SK-N-SH treated with all-trans-retinoic acid at 6 μM for 48 hours (cell line): ENCODE results near the gene SLC6A6.

Experiments used
- ATAC-seq: fragments of 200-7000 bp; cut with Tn5 transposase; 3 replicates; pipeline ENCODE4 v1.9.1; 2020; ENCODE audit warnings: mild to moderate bottlenecking, moderate library complexity
- ARNTL ChIP-seq: fragments of 450-650 bp; formaldehyde crosslinking; IDR thresholded peaks from 2 replicates; pipeline ENCODE4 v1.5.0; 2020; ENCODE audit warnings: low read depth, mild to moderate bottlenecking, moderate library complexity, borderline replicate concordance
- BACH2 ChIP-seq: fragments of 250-450 bp; sonication (Bioruptor Pico); IDR thresholded peaks from 2 replicates; pipeline ENCODE4 v1.9.0; 2021; ENCODE audit warnings: mild to moderate bottlenecking, borderline replicate concordance
- CREB5 ChIP-seq: fragments of 250-450 bp; sonication (Bioruptor Pico); IDR thresholded peaks from 2 replicates; pipeline ENCODE4 v1.5.1; 2020; ENCODE audit warnings: low read depth, mild to moderate bottlenecking, moderate library complexity
- CSDC2 ChIP-seq: fragments of 250-450 bp; sonication (Bioruptor Pico); IDR thresholded peaks from 2 replicates; pipeline ENCODE4 v1.5.0; 2020; ENCODE audit warnings: mild to moderate bottlenecking, moderate library complexity
- ESRRG ChIP-seq: fragments of 250-450 bp; sonication (Bioruptor Pico); IDR thresholded peaks from 2 replicates; pipeline ENCODE4 v1.6.1; 2021; ENCODE audit warnings: mild to moderate bottlenecking
- GLIS3 ChIP-seq: fragments of 250-450 bp; sonication (Bioruptor Pico); IDR thresholded peaks from 2 replicates; pipeline ENCODE4 v1.5.0; 2020; ENCODE audit warnings: mild to moderate bottlenecking, moderate library complexity
- ISL1 ChIP-seq: fragments of 250-450 bp; sonication (Bioruptor Pico); IDR thresholded peaks from 2 replicates; pipeline ENCODE4 v2.1.2; 2022; ENCODE audit warnings: mild to moderate bottlenecking, moderate library complexity
- OSR1 ChIP-seq: fragments of 250-450 bp; sonication (Bioruptor Pico); IDR thresholded peaks from 2 replicates; pipeline ENCODE4 v1.8.0; 2022; ENCODE audit warnings: moderate library complexity, mild to moderate bottlenecking, inconsistent platforms
- PATZ1 ChIP-seq: fragments of 250-450 bp; sonication (Bioruptor Pico); IDR thresholded peaks from 2 replicates; pipeline ENCODE4 v1.8.0; 2020; ENCODE audit warnings: mild to moderate bottlenecking, moderate library complexity, borderline replicate concordance
- POU6F1 ChIP-seq: fragments of 250-450 bp; sonication (Bioruptor Pico); IDR thresholded peaks from 2 replicates; pipeline ENCODE4 v1.8.0; 2021; ENCODE audit warnings: low read depth, mild to moderate bottlenecking, moderate library complexity, borderline replicate concordance
- PPARA ChIP-seq: fragments of 250-450 bp; sonication (Bioruptor Pico); IDR thresholded peaks from 2 replicates; pipeline ENCODE4 v1.5.0; 2020; ENCODE audit warnings: mild to moderate bottlenecking, borderline replicate concordance
- RARB ChIP-seq: fragments of 250-450 bp; sonication (Bioruptor Pico); IDR thresholded peaks from 2 replicates; pipeline ENCODE4 v1.8.0; 2021; ENCODE audit warnings: mild to moderate bottlenecking, moderate library complexity
- SNAI2 ChIP-seq: fragments of 250-450 bp; sonication (Bioruptor Pico); IDR thresholded peaks from 2 replicates; pipeline ENCODE4 v1.5.0; 2020; ENCODE audit warnings: mild to moderate bottlenecking, moderate library complexity
- TCF4 ChIP-seq: fragments of 250-450 bp; sonication (Bioruptor Pico); IDR thresholded peaks from 2 replicates; pipeline ENCODE4 v1.8.0; 2021; ENCODE audit warnings: mild to moderate bottlenecking, moderate library complexity, borderline replicate concordance
- TOX ChIP-seq: fragments of 250-450 bp; sonication (Bioruptor Pico); IDR thresholded peaks from 2 replicates; pipeline ENCODE4 v1.8.0; 2021; ENCODE audit warnings: mild to moderate bottlenecking, moderate library complexity, borderline replicate concordance
- TSHZ2 ChIP-seq: fragments of 250-450 bp; sonication (Bioruptor Pico); IDR thresholded peaks from 2 replicates; pipeline ENCODE4 v1.5.0; 2020; ENCODE audit warnings: mild to moderate bottlenecking, moderate library complexity
- ZFP3 ChIP-seq: fragments of 250-450 bp; sonication (Bioruptor Pico); IDR thresholded peaks from 2 replicates; pipeline ENCODE4 v1.5.0; 2020; ENCODE audit warnings: mild to moderate bottlenecking, moderate library complexity
- ZNF565 ChIP-seq: fragments of 450-650 bp; formaldehyde crosslinking; conservative IDR thresholded peaks from 2 replicates; pipeline ENCODE4 v1.5.0; 2020; ENCODE audit warnings: low read depth, mild to moderate bottlenecking, moderate library complexity
- ZNF8 ChIP-seq: fragments of 450-650 bp; formaldehyde crosslinking; IDR thresholded peaks from 2 replicates; pipeline ENCODE4 v1.5.0; 2020; ENCODE audit warnings: mild to moderate bottlenecking, moderate library complexity

SLC6A6 gene

GRCh38 chr3:14481018-14481645 lies 78.7 kb downstream of the SLC6A6 start:
- TF ChIP-seq ESRRG (no peak), ISL1 (CRISPR knock-in tag) (no peak), POU6F1 (CRISPR knock-in tag) (no peak), OSR1 (no peak), TOX (CRISPR knock-in tag) (no peak), BACH2 (CRISPR knock-in tag) (no peak)
- ATAC-seq, result no peak

GRCh38 chr3:14481646-14482036 lies 79.2 kb downstream of the SLC6A6 start:
- ATAC-seq, result no peak

More at GRCh38 chr3:14481646-14482036, 79.2 kb downstream of the SLC6A6 start:
- no peak for TF ChIP-seq SNAI2 (CRISPR knock-in tag)
- no peak for TF ChIP-seq ARNTL (CRISPR knock-in tag)
- no peak for TF ChIP-seq OSR1
- no peak for TF ChIP-seq ZNF565 (CRISPR knock-in tag)
- no peak for TF ChIP-seq CREB5 (CRISPR knock-in tag)
- no peak for TF ChIP-seq GLIS3
- no peak for TF ChIP-seq ISL1 (CRISPR knock-in tag)
- TF ChIP-seq BACH2 (CRISPR knock-in tag), result no peak
- no peak for TF ChIP-seq ZFP3 (CRISPR knock-in tag)
- TF ChIP-seq RARB (CRISPR knock-in tag), result no peak
- no peak for TF ChIP-seq TSHZ2 (CRISPR knock-in tag)
- TF ChIP-seq CSDC2 (CRISPR knock-in tag), result no peak
- no peak for TF ChIP-seq PATZ1
- no peak for TF ChIP-seq POU6F1 (CRISPR knock-in tag)
- TF ChIP-seq TCF4 (CRISPR knock-in tag), result no peak
- TF ChIP-seq ZNF8 (CRISPR knock-in tag), result no peak
- TF ChIP-seq ESRRG, result no peak
- no peak for TF ChIP-seq PPARA
